GM18526 (cell line): ENCODE results near the gene SPATA13.

ENCODE experiments used
- POLR2A ChIP-seq: IDR thresholded peaks from 3 replicates; pipeline ENCODE4 v1.6.1; 2011; ENCODE audit not compliant: insufficient read length; ENCODE audit errors: extremely low read depth

SPATA13 gene

GRCh38 chr13:24160458-24161009 lies at the start of gene SPATA13:
Gene SPATA13 (plus strand): TSS chr13:24160720. CDS start chr13:24222930, 62,210 bp downstream.
- TF ChIP-seq POLR2A = peak; percentile 43

- TF ChIP-seq POLR2A = no peak
Measured at GRCh38 chr13:24112791-24113190, 47.7 kb upstream of the SPATA13 start.

- no peak for TF ChIP-seq POLR2A
Measured at GRCh38 chr13:24115671-24116070, 44.8 kb upstream of the SPATA13 start.

DNA sequence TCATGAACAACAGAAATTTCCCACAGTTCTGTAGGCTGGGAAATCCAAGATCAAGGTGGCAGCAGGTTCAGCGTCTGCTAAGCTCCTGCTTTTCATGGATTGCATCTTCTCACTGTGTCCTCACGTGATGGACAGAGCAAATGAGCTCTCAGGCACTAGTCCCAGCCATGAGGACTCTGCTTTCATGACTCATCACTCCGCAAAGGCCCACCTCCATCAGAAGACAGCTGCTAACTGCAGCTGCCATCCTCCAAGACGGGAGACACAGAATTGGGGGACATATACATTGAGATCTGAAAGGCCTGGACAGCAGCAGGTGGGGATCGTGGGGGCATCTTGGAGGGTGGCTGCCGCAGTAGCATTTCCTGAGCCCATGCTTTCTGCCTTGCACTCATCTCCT lies 44.4 kb upstream of the SPATA13 start:
- no peak for TF ChIP-seq POLR2A

GRCh38 chr13:24118576-24118975 lies 41.9 kb upstream of the SPATA13 start:
- no peak for TF ChIP-seq POLR2A

GRCh38 chr13:24119626-24120508 lies 40.7 kb upstream of the SPATA13 start:
- TF ChIP-seq POLR2A = no peak

GRCh38 chr13:24122569-24122968 lies 38.0 kb upstream of the SPATA13 start:
- TF ChIP-seq POLR2A = no peak

DNA sequence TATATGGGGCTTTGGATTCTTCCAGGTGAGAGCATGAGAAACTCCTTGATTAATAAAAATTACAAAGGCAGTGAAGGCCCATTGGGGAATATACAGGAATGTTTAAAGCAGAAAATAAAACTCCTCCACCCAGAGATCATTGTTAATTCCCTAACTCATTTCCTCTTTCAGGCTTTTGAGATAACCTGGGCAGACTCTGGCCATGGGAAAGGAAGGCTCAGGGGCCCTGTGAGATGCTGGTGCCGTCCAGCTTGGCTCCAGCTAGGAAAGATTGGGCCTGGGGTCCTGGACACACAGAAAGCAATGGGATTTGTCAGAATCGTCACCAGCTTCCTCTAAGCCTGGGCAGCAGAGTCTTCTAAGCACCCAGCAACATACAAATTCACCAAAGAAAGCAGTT lies 36.8 kb upstream of the SPATA13 start:
- no peak for TF ChIP-seq POLR2A

- no peak for TF ChIP-seq POLR2A
Measured at GRCh38 chr13:24124789-24125476, 35.6 kb upstream of the SPATA13 start.

GRCh38 chr13:24127116-24127631 lies 33.3 kb upstream of the SPATA13 start:
- TF ChIP-seq POLR2A = no peak

DNA sequence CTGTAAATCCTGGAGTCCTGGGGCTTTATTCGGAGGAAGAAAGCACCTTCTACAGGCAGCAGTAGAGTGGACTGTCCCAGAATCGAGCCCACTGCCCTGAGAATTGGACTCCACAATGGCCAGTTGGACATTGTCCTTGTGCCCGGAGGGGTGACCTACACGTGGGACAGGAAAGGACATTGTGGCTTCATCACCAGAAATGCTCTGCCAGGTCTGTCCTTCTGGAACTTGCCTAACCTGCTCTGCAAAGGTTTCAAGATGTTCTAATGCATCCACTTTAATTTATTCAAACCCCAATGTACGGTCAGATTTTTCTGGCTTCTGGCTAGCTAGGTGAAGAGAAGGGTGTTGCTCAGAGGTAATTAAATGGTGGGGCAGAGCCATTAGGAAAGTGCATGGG lies 32.4 kb upstream of the SPATA13 start:
- TF ChIP-seq POLR2A = no peak

- no peak for TF ChIP-seq POLR2A
Measured at GRCh38 chr13:24128962-24129361, 31.6 kb upstream of the SPATA13 start.

DNA sequence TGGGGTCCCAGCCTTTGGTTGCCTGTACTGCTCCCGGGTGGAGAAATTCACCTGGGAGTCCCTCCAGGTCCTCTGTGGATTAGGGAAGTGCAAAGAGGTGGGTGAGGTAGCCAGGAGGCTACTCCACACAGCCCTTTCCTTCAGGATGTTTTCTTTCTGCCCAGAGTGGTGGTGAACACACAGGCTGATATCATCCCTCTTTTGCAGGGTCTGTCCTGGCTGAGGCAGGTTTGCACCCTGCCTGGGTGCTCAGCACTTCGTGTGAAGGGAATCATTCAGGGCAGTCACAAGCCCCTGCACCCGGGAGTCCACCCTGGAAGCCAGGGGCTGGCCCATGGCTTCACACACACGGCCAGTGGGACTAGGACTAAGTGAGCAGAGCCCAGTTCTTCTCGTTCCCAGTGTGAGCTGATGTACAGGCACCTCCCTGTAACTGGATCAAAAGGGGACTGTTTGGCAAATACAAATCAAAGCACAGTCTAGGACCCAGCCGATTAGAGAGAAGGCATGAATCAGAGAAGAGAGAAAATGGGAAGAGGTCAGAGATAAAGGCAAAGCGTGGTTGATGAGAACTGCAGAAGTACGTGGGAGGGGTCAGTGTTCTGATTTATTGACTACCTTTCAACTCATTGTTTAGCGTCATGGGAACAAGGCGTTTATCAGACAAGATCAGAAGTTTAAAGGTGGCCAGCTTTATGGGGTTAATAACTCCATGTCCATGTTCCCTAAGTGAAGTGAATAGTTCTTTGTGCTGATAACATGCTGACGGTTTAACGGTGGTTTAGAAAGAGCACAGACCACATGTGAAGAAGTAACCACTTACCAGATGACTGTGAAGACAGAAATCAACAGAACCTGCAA lies 30.4 kb upstream of the SPATA13 start:
- no peak for TF ChIP-seq POLR2A

GRCh38 chr13:24131749-24132148 lies 28.8 kb upstream of the SPATA13 start:
- no peak for TF ChIP-seq POLR2A
